Fibroblast of lung (primary cell): ENCODE results near the gene UTP4.

ENCODE experiments used
- EZH2 ChIP-seq: IDR thresholded peaks from 2 replicates; pipeline ENCODE4 v1.5.1; 2012; ENCODE audit warnings: low read length, control low read depth, mild to moderate bottlenecking; ENCODE audit errors: missing control alignments
- TF ChIP-seq, protein P1 (sequence below), 2 donors: IDR thresholded peaks in 1 of 2; conservative IDR thresholded peaks in 1 of 2; 1 replicate in 1 of 2; 2 replicates in 1 of 2; pipeline ENCODE4 v1.5.1; 2011 to 2012; ENCODE audit warnings: low read length in 2 of 2, control low read depth in 1 of 2, inconsistent platforms in 1 of 2, low read depth in 1 of 2, mild to moderate bottlenecking in 1 of 2

DNA sequence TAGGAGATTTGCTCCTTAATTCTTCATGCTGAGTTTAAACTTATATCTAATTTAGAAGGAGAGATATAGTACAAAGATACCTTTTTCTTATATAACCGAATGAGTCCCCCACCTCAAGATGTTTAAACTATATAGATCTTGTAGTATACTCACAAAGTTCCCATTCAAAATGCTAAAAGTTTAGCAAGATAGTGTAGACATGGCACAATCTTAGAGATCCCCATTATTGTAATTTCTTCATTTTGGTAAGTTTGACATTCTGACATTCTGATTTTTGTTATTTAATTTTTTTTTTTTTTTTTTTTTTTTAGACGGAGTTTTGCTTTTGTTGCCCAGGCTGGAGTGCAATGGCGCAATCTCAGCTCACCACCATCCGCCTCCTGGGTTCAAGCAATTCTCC, 77.3 kb downstream of the UTP4 start:
- TF ChIP-seq EZH2: no peak
- TF ChIP-seq, protein P1, sequence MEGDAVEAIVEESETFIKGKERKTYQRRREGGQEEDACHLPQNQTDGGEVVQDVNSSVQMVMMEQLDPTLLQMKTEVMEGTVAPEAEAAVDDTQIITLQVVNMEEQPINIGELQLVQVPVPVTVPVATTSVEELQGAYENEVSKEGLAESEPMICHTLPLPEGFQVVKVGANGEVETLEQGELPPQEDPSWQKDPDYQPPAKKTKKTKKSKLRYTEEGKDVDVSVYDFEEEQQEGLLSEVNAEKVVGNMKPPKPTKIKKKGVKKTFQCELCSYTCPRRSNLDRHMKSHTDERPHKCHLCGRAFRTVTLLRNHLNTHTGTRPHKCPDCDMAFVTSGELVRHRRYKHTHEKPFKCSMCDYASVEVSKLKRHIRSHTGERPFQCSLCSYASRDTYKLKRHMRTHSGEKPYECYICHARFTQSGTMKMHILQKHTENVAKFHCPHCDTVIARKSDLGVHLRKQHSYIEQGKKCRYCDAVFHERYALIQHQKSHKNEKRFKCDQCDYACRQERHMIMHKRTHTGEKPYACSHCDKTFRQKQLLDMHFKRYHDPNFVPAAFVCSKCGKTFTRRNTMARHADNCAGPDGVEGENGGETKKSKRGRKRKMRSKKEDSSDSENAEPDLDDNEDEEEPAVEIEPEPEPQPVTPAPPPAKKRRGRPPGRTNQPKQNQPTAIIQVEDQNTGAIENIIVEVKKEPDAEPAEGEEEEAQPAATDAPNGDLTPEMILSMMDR (conservative IDR thresholded peaks at IDR 0.05 in 1 of 2, IDR thresholded peaks at IDR 0.05 in 1 of 2; ENCODE audit: low read depth in 1 of 2, low read length in 2 of 2): no peak
